HL-60 (cell line): Measurements from ENCODE around the gene KIRREL2.

ENCODE experiments used
- GABPA ChIP-seq: IDR thresholded peaks from 2 replicates; pipeline ENCODE4 v1.6.1; 2012; ENCODE audit warnings: low read depth
- POLR2AphosphoS5 ChIP-seq: IDR thresholded peaks from 2 replicates; pipeline ENCODE4 v1.6.1; 2012; ENCODE audit warnings: low read depth
- SPI1 ChIP-seq: IDR thresholded peaks from 2 replicates; pipeline ENCODE4 v1.6.1; 2012; ENCODE audit warnings: low read depth, mild to moderate bottlenecking, borderline replicate concordance
- TF ChIP-seq, protein P1 (sequence below): IDR thresholded peaks from one replicate; pipeline ENCODE4 v1.5.1; 2011; ENCODE audit warnings: low read length, control low read depth, inconsistent platforms; ENCODE audit not compliant: insufficient read depth
- TF ChIP-seq, protein P2 (sequence below): IDR thresholded peaks from 2 replicates; pipeline ENCODE4 v1.6.1; 2012; ENCODE audit warnings: low read depth; ENCODE audit not compliant: insufficient replicate concordance

DNA sequence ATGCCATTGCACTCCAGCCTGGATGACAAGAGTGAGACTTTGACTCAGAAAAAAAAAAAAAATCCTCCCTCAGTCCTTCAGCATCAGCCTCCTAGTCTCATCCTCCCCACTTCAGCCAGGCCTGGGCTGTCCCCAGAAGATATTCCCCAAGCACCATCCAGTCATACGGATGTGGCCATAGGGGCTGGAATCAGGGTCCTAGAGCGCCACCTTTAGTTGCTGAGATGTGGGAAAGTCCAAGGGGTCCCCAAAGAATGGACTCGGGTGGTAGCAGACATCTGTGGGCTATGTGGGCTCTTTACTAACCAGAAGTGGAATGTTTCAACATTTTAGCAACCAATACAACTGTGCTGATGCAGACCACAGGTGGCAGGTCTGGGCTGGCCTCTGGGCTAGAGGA is 54.5 kb downstream of the KIRREL2 start:
- TF ChIP-seq, protein P1, sequence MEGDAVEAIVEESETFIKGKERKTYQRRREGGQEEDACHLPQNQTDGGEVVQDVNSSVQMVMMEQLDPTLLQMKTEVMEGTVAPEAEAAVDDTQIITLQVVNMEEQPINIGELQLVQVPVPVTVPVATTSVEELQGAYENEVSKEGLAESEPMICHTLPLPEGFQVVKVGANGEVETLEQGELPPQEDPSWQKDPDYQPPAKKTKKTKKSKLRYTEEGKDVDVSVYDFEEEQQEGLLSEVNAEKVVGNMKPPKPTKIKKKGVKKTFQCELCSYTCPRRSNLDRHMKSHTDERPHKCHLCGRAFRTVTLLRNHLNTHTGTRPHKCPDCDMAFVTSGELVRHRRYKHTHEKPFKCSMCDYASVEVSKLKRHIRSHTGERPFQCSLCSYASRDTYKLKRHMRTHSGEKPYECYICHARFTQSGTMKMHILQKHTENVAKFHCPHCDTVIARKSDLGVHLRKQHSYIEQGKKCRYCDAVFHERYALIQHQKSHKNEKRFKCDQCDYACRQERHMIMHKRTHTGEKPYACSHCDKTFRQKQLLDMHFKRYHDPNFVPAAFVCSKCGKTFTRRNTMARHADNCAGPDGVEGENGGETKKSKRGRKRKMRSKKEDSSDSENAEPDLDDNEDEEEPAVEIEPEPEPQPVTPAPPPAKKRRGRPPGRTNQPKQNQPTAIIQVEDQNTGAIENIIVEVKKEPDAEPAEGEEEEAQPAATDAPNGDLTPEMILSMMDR, result no peak
- TF ChIP-seq, protein P2, sequence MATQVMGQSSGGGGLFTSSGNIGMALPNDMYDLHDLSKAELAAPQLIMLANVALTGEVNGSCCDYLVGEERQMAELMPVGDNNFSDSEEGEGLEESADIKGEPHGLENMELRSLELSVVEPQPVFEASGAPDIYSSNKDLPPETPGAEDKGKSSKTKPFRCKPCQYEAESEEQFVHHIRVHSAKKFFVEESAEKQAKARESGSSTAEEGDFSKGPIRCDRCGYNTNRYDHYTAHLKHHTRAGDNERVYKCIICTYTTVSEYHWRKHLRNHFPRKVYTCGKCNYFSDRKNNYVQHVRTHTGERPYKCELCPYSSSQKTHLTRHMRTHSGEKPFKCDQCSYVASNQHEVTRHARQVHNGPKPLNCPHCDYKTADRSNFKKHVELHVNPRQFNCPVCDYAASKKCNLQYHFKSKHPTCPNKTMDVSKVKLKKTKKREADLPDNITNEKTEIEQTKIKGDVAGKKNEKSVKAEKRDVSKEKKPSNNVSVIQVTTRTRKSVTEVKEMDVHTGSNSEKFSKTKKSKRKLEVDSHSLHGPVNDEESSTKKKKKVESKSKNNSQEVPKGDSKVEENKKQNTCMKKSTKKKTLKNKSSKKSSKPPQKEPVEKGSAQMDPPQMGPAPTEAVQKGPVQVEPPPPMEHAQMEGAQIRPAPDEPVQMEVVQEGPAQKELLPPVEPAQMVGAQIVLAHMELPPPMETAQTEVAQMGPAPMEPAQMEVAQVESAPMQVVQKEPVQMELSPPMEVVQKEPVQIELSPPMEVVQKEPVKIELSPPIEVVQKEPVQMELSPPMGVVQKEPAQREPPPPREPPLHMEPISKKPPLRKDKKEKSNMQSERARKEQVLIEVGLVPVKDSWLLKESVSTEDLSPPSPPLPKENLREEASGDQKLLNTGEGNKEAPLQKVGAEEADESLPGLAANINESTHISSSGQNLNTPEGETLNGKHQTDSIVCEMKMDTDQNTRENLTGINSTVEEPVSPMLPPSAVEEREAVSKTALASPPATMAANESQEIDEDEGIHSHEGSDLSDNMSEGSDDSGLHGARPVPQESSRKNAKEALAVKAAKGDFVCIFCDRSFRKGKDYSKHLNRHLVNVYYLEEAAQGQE, result no peak
- TF ChIP-seq POLR2AphosphoS5 (no peak), SPI1 (no peak), GABPA (no peak)
